ENCODE measurements around the gene CLCNKB.
"Not testable (repeated sequence)": the region's sequence is repeated elsewhere in the genome, so short reads cannot be mapped to it uniquely, and the experiment has no call there.

GRCh38 chr1:16033103-16033632, 10.4 kb upstream of the CLCNKB start:
- TF ChIP-seq ZFP3 (CRISPR knock-in tag; IDR thresholded peaks at IDR 0.05); ARNTL (CRISPR knock-in tag; IDR thresholded peaks at IDR 0.05; ENCODE audit: borderline replicate concordance, low read depth); TOX (CRISPR knock-in tag; IDR thresholded peaks at IDR 0.05; ENCODE audit: borderline replicate concordance); ZC3H10 (CRISPR knock-in tag; IDR thresholded peaks at IDR 0.05); PATZ1 (CRISPR knock-in tag; IDR thresholded peaks at IDR 0.05; ENCODE audit: borderline replicate concordance); ZNF8 (CRISPR knock-in tag; IDR thresholded peaks at IDR 0.05); ESRRG (CRISPR knock-in tag; IDR thresholded peaks at IDR 0.05); POU6F1 (CRISPR knock-in tag; IDR thresholded peaks at IDR 0.05; ENCODE audit: borderline replicate concordance, low read depth); CSDC2 (CRISPR knock-in tag; IDR thresholded peaks at IDR 0.05); TCF4 (CRISPR knock-in tag; IDR thresholded peaks at IDR 0.05; ENCODE audit: borderline replicate concordance): not testable (repeated sequence)
